Activated CD4-positive, alpha-beta T cell treated with anti-CD3 and anti-CD28 coated beads, Interleukin-2, amount 50 U/mL, for 48 hours (primary cell): Measurements from ENCODE around the gene CLNK.

ENCODE experiments used
- DNase-seq, 2 experiments: peaks; one replicate each; pipeline ENCODE4 v3.0.0-alpha.2; 2020

CLNK gene

DNA sequence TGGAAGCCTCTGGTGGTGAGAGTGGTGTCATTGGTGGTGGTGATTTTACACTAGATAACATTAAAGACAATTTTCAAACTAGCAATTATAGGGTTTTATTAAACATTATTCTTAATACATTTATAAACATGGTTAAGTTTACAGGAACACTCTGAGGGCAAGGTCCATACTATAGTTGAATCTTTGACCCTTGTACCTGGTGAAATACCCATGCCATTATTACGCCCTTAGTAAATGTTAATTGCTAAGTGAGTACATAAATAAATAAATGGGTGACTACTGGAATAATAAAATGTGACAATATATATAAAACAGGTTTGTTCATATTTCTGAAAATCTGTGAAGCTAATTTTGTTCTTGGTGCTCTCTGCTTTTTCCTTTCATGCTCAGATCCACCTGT lies 13.6 kb upstream of the CLNK start:
- no peak for DNase-seq

DNA sequence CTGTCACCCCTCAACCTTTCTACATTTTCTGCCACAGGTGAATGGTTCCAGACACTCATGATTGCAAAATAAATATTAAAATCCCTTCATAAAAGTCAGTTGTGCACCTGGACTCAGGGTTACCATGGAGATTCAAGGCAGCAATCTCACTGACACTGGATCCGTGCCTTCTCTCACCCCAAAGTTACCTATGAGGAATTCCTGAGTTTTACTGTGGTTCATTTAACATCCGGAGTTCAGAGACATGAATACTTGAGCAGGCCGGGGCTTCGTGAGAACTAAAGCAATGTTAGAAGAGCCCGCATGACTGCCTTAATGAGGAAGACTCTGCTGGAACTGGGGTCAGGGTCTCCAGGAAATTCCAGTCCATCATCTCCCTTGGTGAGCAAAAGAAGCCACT lies 12.5 kb upstream of the CLNK start:
- no peak for DNase-seq

DNA sequence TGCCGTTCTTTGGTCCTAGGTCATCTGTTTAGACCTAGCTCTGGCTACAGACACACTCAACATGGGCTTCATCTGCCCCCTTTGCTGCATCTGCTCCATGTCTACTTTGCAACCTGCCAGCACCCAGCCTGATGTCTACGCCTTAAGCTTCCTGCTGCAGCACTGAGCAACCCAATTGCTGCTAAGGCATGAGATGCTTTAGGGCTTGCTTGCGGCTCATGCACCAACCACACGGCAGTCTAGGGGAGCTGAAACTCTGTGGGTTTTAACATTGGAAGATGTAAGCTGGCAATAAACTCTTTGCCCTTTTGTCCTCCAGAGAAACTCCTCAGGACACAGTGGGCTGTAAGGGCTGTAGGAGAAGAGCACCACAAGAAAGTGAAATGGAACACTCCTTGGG lies 11.7 kb upstream of the CLNK start:
- no peak for DNase-seq

DNA sequence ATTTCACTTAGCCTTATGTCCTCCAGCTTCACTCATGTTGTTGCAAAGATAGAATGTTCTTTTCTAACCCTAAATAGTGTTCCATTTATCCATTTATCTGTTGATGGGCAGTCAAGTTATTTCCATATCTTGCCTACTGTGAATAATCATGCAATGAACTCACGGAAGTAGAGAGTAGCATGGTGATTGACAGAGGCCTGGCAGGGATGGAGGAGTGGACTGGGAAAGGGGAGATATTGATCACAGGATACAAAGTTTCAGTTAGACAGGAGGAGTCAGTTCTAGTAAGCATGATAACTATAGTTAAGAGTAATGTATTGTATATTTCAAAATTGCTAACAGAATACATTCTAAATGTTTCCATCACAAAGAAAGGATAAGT lies 10.3 kb upstream of the CLNK start:
- DNase-seq, result no peak

DNA sequence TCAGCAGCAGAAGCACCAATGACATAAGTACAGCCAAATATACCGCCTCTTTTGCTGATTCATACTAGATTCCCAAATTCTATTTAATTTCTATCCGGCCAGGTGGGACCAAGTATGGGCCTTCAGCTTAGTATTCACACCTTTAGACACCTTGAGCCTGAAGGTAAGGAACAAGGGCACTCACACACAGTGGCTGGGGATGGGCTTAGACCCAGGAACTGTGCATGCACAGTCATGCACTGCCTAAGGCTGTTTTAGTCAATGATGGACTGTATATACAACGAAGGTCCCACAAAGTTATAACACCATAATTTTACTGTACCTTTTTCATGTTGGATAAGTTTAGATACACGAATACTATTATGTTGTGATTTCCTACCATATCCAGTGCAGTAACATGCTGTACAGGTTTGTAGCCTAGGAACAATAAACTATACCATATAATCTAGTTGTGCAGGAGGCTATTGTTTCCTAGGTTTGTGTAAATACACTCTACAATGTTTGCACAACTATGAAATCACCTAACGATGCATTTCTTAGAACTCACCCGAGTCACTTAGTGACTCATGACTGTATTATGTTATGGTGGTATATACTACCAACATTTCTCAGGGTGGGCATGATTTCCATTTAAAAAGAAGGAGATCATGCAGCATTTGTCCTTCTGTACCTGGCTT lies 9.7 kb upstream of the CLNK start:
- no peak for DNase-seq

DNA sequence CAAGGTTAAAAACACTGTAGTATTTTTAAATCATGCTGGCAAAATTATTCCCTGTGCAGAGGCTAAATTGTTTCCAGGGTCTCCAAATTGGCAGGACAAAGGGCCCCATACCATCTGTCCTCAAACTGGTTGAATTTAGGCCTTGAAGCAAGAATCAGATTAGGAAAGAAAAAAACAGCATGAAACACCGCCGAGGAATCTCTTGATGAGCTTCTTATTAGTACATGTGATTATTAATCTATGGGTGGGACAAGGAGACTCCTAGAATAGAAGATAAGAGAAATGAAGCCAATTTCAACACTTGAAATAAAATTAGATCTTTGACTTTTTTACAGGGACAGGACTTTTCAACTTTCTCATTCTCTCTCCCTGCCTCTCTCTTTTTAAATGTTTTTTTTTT lies 7.1 kb upstream of the CLNK start:
- DNase-seq, result no peak

DNA sequence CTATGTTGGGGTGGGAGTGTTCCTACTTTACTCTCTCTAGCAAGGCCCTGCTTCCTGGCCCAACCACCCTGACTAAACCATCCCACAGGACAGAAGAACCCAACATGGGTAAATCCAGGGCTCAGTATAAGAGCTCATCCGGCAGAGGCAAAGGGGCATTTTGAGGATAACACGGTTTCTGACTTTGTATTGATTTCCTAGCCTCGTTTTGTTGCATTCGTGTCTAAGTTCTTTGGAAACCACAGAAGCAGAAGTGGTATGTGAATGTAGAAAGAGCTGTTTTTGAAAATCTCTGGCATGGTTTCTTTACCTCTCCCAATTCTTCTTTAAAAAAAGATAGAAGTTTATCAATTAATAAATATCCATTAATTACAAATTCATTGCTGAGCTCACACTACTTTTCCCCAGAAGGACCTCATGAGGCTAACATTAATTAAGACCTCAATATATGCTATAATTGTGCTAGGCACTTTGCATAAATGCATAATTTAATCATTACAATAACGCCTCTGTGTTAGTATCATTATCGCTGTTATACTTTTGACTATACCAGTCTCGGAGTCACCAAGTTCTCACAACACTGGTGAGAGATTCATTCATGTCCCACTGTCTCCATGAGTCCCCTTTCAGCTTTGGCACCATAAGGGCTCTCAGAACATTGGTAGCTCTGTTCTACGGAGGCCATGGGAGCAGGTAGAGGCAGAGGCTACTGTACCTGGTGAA lies 5.8 kb upstream of the CLNK start:
- DNase-seq, result no peak

DNA sequence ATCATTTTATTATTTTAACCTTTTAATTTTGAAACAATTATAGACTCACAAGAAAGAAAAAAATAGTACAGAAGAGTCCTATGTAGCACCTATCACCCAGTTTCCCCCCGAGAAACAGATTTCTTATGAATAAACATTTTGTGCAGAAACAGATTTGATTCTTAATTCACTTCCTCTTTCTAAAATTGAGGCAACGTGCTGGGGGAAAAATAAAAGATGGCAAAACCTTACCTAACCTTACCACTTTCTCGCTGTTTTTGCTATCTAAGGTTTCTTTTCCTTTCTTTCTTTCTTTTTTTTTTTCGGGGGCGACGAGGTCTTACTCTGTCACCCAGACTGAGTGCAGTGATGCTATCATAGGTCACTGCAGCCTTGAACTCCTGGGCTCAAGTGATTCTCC lies 4.3 kb upstream of the CLNK start:
- no peak for DNase-seq

DNA sequence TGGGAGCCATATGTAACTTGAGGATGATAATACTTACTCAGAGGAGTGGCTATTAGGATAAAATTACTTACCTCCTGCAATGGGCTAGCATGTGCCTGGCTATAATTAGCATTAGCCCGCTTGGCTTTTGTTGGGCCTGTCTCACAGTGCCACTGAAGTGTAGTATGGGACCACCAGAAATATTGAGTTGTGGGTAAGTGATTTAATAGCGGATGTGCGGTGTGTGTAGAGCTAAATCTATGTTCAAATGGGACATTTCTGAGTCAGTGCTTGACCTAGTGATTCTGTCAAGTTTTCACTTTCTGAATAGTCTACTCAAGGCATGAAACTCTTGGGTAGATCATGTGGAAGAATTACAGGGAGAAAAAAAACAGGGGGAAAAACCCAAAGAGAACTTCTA lies 3.5 kb upstream of the CLNK start:
- DNase-seq, result no peak

DNA sequence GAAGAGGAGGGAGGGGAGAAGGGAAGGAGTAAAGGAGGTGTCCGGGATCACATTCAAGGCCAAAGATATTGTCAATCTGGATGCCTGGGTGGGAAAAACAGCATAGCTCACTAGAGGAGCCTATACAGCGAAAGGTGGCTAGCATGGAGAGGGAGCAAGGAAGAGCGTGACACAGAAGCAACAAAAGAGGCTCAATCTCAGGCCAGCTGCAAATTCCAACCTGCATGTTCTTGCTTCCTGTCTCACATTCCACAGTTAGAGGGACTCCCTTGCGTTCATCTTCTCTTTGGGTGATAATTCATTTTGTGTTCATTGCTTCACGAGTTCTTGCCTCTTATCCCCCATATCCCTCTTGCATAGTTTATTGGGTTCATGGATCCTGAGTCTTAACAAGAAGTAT lies 3.0 kb upstream of the CLNK start:
- no peak for DNase-seq

DNA sequence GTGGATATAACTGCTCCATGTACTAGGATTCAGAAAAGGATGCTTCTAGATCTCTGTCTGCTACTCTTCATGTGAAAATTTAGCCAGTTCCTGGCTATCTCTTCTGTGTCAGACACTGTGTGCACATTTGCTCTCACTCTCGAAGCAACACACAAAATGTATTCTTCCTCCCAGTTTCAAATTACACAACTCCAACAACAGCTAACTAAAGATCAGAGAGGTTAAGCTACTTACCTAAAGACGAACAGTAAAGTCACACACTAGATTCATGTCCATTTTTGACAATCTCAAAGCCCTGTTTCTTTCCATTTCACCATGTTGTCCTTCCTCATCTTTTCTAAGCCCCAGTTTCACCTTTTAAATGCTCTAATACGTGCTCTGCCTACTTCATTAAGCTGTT lies 2.2 kb downstream of the CLNK start:
- DNase-seq, result no peak

DNA sequence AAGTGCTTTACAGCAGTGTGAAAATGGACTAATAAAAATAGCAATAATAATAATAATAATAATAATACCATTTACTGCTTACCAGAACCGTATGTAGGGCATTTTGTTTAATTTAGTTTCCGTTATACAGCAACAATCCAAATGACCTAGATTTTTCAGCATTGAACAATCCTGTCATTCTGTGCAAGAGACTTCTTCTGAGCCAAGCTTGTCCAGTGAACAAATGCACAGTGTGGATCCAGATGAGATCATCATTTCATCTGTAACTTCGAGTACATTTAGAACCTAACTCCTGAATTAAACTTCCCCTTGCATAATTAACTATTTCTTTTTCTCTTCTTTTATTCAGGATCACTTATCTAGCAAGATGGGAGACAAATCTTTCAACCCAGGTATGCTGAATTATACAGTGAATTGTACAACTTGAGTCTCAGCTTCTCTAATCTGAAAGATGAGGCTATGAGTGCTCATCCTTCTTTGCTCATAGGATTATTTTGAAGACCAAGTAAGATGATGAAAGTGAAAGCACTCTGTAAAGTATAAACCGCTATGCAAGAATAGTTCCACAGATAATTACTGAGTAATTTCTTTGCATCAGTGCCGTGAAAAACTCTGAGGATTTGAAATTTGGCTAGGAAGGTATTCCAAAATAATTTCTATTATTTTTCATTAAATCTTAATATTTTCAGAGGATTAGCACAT lies 6.6 kb downstream of the CLNK start:
- no peak for DNase-seq

DNA sequence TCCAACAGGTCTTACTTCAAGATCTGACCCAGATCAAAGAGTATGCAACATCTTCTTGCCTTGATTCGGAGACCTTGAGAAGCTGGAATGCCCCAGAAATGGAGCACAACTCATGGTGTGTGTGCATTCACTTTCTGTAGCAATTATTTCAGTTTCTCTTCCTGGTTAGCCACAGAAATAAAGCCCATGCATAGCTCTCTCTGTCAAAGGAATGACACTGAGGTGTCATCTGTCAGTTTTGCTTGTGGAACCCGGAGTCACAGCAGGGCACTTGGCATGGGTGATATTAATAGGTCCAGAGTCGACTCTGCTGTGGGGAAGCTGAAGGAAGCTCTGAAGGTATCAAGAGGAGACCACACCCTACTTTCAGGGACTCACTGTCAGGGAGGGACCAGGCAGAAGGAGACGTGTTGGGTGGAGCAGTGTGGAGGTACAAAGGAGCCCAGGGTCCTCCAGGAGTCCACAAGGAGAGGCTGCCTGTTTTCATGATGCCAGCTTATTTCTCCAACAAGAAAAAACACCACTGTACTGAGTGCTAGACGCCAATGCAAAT lies 10.7 kb downstream of the CLNK start:
- DNase-seq, result no peak

DNA sequence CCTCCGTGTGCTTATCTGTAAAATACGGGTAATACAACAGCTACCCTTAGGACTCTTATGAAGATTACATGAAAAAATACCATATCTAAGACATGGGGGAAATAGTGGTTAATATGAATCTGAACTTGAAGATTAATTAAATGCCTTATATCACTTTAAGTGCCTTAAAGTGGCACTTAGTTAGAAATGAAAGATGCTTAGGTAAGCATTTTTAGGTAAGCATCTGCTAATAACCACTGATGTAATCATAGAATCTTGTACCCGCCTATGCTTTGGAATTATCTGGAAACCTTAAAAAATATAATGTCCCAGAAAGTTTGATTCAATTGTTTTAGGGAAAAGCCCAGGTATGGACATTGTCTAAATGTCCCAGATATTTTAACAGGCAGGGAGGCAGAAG lies 12.2 kb downstream of the CLNK start:
- no peak for DNase-seq

DNA sequence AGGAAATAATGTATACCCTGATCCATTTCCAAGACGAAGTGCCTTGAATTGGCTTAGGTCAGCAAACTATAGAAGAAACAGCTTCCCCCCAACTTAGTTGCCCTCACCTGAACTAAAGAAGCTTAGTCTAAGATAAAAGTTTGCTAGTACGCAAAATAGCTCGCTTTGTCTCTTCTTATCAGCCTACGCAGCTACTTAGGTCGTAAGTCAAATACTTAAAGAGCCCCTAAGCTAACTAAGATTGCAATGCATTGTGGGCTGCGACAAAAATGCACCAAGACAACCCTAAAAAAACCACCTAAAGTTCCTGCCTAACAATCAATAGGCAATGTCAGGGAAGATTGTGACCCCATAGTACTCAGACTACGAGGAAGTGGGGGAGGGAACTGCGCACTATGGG lies 12.8 kb downstream of the CLNK start:
- DNase-seq, result no peak

DNA sequence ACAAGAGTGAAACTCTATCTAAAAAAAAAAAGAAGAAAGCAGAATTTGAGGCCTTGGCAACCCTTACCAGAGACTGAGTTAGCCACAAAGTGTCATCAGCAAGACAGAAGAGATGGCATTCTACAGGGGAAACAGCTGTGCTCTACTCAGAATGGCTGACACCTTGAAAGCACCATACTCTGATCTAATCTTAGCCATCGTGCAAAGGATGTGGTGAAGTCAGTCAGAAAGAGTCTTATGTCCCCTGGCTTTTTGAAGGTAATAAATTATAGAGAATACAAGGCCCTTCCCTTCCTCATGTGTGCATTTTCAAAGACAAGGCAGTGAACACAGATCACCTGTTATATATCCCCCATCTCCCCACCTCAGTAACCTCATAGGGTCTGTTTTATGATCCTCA lies 13.2 kb downstream of the CLNK start:
- DNase-seq, result no peak

DNA sequence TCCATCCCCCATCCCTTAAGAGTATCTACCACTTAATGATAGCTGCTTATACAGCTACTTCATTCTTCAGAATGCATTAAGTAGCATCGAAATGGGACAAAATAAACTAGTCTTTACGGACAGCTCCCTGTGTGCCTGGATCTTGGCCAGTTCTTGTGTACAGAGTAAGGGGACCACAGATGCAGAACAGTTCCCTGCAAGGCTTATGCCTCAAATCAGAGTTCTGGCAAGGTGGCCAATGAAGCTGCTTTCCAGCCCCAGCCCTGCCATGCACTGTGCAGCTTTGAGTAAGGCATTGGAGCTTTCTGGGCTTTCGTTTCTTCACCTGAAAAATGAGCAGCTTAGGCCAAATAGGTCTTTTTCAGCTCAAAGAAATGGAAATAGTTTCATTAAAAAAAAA lies 14.2 kb downstream of the CLNK start:
- DNase-seq, result no peak

DNA sequence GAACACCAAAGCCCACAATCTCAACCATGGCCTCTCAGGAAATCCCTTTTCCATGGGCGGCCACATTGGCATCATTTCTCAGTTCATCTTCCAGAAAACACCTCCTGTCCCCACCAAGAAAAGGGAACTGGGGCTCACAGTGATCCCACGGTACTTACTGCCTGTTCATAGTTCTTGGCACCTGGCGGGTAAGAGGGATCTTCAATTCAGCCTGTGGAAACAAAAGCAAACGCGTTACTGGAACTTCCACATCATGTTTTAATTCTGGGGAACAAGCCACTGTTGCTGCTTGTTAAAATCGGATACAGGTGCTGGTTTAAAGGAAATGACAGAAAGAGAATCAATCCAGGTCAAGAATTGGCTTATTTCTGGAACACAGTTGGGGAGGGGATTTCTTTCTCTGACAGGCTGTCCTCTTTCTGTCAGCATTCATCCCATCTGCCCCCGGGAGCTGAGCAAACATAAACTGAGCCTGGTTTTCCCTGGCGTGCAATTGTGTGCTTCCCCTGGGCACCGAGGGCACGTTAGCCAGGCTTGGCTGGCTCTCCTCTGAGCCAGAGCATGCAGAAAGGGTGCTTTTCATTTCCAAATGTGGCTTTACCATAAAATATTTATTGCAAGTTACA lies 16.8 kb downstream of the CLNK start:
- no peak for DNase-seq

DNA sequence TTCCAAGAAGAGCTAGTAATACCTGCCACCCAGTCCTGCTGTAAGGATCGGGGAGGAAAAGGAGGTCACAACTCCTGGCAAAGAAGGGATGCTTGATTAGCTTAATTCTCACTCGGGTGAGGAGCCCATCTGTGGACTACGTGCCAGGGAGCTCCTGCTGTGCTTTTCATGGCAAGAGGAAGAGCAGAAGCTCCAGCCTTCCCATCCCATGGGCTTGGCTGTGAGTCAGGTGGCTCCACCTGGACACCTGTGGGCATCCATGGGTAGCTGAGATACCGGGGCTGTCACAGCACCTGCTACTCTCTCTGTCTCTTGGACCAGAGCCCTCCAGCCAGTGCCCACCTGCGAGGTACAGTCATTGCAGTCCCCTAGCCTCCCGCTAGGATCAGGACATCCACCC lies 18.0 kb downstream of the CLNK start:
- no peak for DNase-seq

DNA sequence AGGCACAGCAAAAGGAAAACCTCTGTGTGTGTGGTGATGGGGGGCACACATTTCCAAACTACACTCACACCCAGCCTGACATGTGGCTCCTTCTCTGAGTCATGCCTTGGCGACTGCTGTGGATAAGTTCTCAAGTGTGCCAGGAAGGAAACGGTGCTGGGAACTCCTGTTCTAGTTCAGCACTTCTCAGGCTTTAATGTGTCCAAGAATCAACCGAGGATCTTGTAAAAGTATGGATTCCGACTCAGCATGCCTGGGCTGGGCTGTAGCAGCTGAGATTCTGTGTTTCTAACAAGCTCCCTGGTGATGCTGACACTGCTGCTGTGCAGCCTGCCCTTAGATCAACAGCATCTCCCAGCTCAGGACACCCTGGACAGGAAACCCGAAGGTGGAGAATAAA lies 20.2 kb downstream of the CLNK start:
- DNase-seq, result no peak

DNA sequence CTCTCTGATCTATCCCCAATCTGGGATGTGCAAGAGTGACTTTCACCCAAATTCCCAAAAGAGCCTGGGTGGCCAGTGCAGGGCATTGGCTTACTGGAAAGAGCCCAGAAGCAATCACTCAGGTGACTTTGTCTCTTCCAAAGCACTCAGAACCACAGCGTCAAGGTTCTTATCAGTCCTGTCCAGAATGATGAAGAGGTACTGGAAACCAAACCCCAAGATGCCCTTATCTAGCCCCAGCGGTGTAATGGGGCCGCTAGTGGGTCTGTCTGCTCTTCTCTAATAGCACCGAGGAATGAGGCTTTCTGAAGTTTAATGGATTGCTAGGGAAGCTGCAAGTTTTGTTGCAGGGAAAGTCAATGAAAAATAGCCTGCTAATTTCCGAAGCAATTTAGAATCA lies 21.6 kb downstream of the CLNK start:
- DNase-seq, result no peak

DNA sequence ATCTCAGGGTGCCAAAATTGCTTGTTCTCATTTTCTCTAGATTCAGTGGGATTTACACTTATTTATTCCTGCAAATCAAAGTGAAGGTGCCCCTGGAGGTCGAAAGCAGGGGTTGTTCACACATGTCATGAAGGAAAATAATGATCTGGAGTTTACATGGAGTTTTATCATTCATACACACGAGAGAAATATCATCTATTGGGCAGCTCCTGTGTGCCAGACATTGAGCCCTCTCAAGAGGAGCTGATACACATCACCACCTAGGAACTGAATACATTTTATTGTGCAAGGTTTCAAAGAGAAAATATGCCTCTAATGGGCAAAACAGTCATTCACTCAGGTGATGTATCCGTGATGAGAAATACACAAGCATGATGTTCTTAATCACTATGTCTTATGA lies 23.5 kb downstream of the CLNK start:
- no peak for DNase-seq

DNA sequence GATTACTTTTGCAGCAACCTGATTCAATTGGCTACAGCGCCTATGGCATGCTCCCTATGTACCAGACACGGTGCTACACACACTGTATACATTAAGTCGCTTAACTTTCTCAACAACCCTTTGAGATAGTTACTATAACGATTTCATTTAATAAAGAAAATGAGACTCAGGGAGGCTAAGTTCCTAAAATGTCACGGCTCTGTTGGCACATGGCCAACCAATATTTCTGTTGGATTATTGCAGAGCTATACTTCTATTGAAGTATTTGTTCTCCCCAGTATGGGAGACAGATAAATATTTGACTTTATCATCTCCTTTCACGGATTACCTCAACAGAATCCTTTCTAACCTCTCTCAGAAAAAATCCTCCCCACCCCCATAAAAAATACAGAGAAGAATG lies 25.3 kb downstream of the CLNK start:
- DNase-seq, result no peak

DNA sequence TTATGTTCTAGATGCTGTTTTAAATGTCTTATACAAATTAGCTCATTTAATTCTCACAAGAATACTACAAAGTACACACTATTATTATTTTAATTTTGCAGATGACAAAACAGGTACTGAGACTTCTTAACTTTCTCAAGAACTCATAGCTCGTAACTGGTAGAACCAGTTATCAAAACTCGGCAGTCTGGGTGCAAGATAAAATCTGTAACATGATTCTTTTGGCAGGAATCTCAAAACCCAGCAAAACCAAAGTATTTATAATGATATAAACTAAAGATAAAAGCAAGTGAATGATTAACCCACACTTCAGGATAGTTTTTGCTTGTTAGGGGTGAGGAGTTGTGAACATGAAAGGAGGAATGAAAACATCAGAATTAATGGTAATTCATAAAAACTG lies 27.6 kb downstream of the CLNK start:
- no peak for DNase-seq
